Skeletal muscle cell (primary cell): ENCODE results near the gene DDIAS.
"Not testable (repeated sequence)": the region's sequence is repeated elsewhere in the genome, so short reads cannot be mapped to it uniquely, and the experiment has no call there.

Experiments
- DNase-seq: peaks from one replicate; pipeline ENCODE4 v3.0.0-alpha.2; 2010; ENCODE audit warnings: low read depth
- H3K4me3 ChIP-seq: 2 replicates; pipeline ENCODE4 v1.5.1; 2011; ENCODE audit warnings: low read depth, mild to moderate bottlenecking, control low read depth, low read length, moderate library complexity

The DDIAS gene

GRCh38 chr11:82919786-82920185 is 18.2 kb downstream of the DDIAS start:
- H3K4me3 ChIP-seq, result not testable (repeated sequence)

GRCh38 chr11:82920227-82920626 is 18.7 kb downstream of the DDIAS start:
- not testable (repeated sequence) for H3K4me3 ChIP-seq, DNase-seq

More at GRCh38 chr11:82919786-82920185, 18.2 kb downstream of the DDIAS start:
- DNase-seq, result not testable (repeated sequence)

- not testable (repeated sequence) for H3K4me3 ChIP-seq
Measured at GRCh38 chr11:82922396-82923173, 21.0 kb downstream of the DDIAS start.

GRCh38 chr11:82924522-82925224 is 23.1 kb downstream of the DDIAS start:
- H3K4me3 ChIP-seq, result no peak overlapping the region
- no peak for DNase-seq

More at GRCh38 chr11:82922396-82923173, 21.0 kb downstream of the DDIAS start:
- not testable (repeated sequence) for DNase-seq

GRCh38 chr11:82927264-82927880 is 25.8 kb downstream of the DDIAS start:
- peak; percentile 14 for DNase-seq

GRCh38 chr11:82929121-82929520 is 27.6 kb downstream of the DDIAS start:
- H3K4me3 ChIP-seq, result no peak overlapping the region
- no peak for DNase-seq

More at GRCh38 chr11:82927264-82927880, 25.8 kb downstream of the DDIAS start:
- no peak overlapping the region for H3K4me3 ChIP-seq

- no peak for DNase-seq
- H3K4me3 ChIP-seq, result no peak overlapping the region
Measured at GRCh38 chr11:82930229-82930628, 28.7 kb downstream of the DDIAS start.

- no peak overlapping the region for H3K4me3 ChIP-seq
- no peak for DNase-seq
Measured at GRCh38 chr11:82930734-82931133, 29.2 kb downstream of the DDIAS start.

- H3K4me3 ChIP-seq, result no peak overlapping the region
- DNase-seq, result no peak
Measured at GRCh38 chr11:82932564-82932963, 31.0 kb downstream of the DDIAS start.

GRCh38 chr11:82936261-82936660 is 34.7 kb downstream of the DDIAS start:
- DNase-seq, result peak; percentile 15
- H3K4me3 ChIP-seq, result no peak overlapping the region

- DNase-seq, result no peak
- no peak overlapping the region for H3K4me3 ChIP-seq
Measured at GRCh38 chr11:82937554-82937953, 36.0 kb downstream of the DDIAS start.

GRCh38 chr11:82939456-82939855 is 37.9 kb downstream of the DDIAS start:
- no peak for DNase-seq
- H3K4me3 ChIP-seq, result no peak overlapping the region

- no peak for DNase-seq
- H3K4me3 ChIP-seq, result no peak overlapping the region
Measured at GRCh38 chr11:82942376-82942775, 40.8 kb downstream of the DDIAS start.

GRCh38 chr11:82943430-82943829 is 41.9 kb downstream of the DDIAS start:
- H3K4me3 ChIP-seq, DNase-seq: not testable (repeated sequence)

- DNase-seq, result no peak
- no peak overlapping the region for H3K4me3 ChIP-seq
Measured at GRCh38 chr11:82944198-82944597, 42.7 kb downstream of the DDIAS start.

- DNase-seq, H3K4me3 ChIP-seq: not testable (repeated sequence)
Measured at GRCh38 chr11:82945041-82945440, 43.5 kb downstream of the DDIAS start.

- DNase-seq, result no peak
Measured at GRCh38 chr11:82945682-82946081, 44.1 kb downstream of the DDIAS start.

GRCh38 chr11:82949352-82949751 is 47.8 kb downstream of the DDIAS start:
- DNase-seq, result no peak
- H3K4me3 ChIP-seq, result no peak overlapping the region

More at GRCh38 chr11:82945682-82946081, 44.1 kb downstream of the DDIAS start:
- no peak overlapping the region for H3K4me3 ChIP-seq

- not testable (repeated sequence) for DNase-seq, H3K4me3 ChIP-seq
Measured at GRCh38 chr11:82950502-82950901, 49.0 kb downstream of the DDIAS start.
